OCI-LY7 (cell line): Measurements from ENCODE around the gene ZNF592. TPM values are rescaled to one million over a fixed set of nuclear protein-coding genes. Genes with fewer than 3 reads are reported as not detected.

Source experiments
- BruUV-seq: library from RNA; stranded (reverse); fragments of 400-500 nt; replicated peaks from 2 replicates; lab custom pipeline; 2021; lab: Mats Ljungman, UMichigan
- CTCF ChIA-PET: fragments of 300-600 bp; sonication (Branson Sonifier 250); formaldehyde crosslinking; loops from one replicate; lab custom pipeline; 2022; ENCODE audit warnings: antibody characterized with exemption; ENCODE audit not compliant: unreplicated experiment; lab: Charles Lee
- POLR2A ChIA-PET: fragments of 300-600 bp; sonication (Branson Sonifier 250); formaldehyde crosslinking; loops from one replicate; lab custom pipeline; 2022; ENCODE audit warnings: antibody characterized with exemption; lab: Charles Lee
- DNase-seq: peaks from one replicate; pipeline ENCODE4 v3.0.0-alpha.2; 2015; ENCODE audit warnings: low spot score
- H2AFZ ChIP-seq: fragments of 200-600 bp; sonication (generic), shearing (Covaris generic); 2 replicates; pipeline ENCODE4 v1.6.1; 2014; ENCODE audit warnings: mild to moderate bottlenecking, antibody characterized with exemption, low read length, moderate library complexity
- H3K27ac ChIP-seq: fragments of 200-600 bp; sonication (generic); 2 replicates; pipeline ENCODE4 v1.5.1; 2014; ENCODE audit warnings: mixed run types, low read depth, mild to moderate bottlenecking, moderate library complexity, low read length, inconsistent platforms; ENCODE audit not compliant: poor library complexity, severe bottlenecking
- H3K36me3 ChIP-seq: fragments of 200-600 bp; sonication (generic); 2 replicates; pipeline ENCODE4 v1.6.1; 2014; ENCODE audit warnings: mild to moderate bottlenecking, antibody characterized with exemption, low read length, moderate library complexity, mixed read lengths; ENCODE audit not compliant: insufficient read depth
- H3K4me1 ChIP-seq: fragments of 200-600 bp; sonication (generic); 2 replicates; pipeline ENCODE4 v1.5.1; 2014; ENCODE audit warnings: mild to moderate bottlenecking, low read length; ENCODE audit not compliant: insufficient read depth, poor library complexity, severe bottlenecking
- H3K4me2 ChIP-seq: fragments of 200-600 bp; sonication (generic); 2 replicates; pipeline ENCODE4 v1.6.1; 2014; ENCODE audit warnings: mild to moderate bottlenecking, low read length
- H3K4me3 ChIP-seq: fragments of 200-600 bp; sonication (generic); 2 replicates; pipeline ENCODE4 v1.5.1; 2014; ENCODE audit warnings: mild to moderate bottlenecking, low read depth, low read length; ENCODE audit not compliant: poor library complexity, severe bottlenecking
- H3K79me2 ChIP-seq: fragments of 200-600 bp; sonication (generic); 2 replicates; pipeline ENCODE4 v1.6.1; 2016; ENCODE audit warnings: low read depth, mild to moderate bottlenecking, low read length, moderate library complexity, mixed read lengths; ENCODE audit not compliant: insufficient read depth
- H3K9me2 ChIP-seq: fragments of 200-600 bp; sonication (generic); 2 replicates; pipeline ENCODE4 v1.6.1; 2016; ENCODE audit warnings: mild to moderate bottlenecking, low read length, mixed read lengths; ENCODE audit not compliant: insufficient read depth
- H3K9me3 ChIP-seq: fragments of 200-600 bp; sonication (generic); 2 replicates; pipeline ENCODE4 v1.6.1; 2014; ENCODE audit warnings: mild to moderate bottlenecking, mixed run types, low read length, mixed read lengths
- H4K20me1 ChIP-seq: fragments of 200-600 bp; sonication (generic); 2 replicates; pipeline ENCODE4 v1.6.1; 2014; ENCODE audit warnings: mild to moderate bottlenecking, antibody characterized with exemption, low read length, moderate library complexity, mixed read lengths; ENCODE audit not compliant: insufficient read depth
- CTCF ChIP-seq: fragments of 200-600 bp; sonication (generic); conservative IDR thresholded peaks from 2 replicates; pipeline ENCODE4 v1.5.1; 2014; ENCODE audit warnings: mild to moderate bottlenecking, antibody characterized with exemption, low read length, moderate library complexity, mixed read lengths
- EZH2phosphoT487 ChIP-seq: fragments of 200-600 bp; sonication (generic); IDR thresholded peaks from 2 replicates; pipeline ENCODE4 v1.6.1; 2018; ENCODE audit warnings: low read depth, borderline replicate concordance, mild to moderate bottlenecking, mixed run types, antibody characterized with exemption, low read length, moderate library complexity, mixed read lengths
- intact Hi-C: fragments of 100-400 bp; cut with micrococcal nuclease; formaldehyde crosslinking; loops from one replicate; pipeline ENCODE4 v1.10.0; 2022; ENCODE audit not compliant: unreplicated experiment
- total RNA-seq, 2 experiments: library from RNA; depleted of rRNA in 1 of 2; stranded (reverse); fragments of >200 nt in 1 of 2; shearing (Covaris generic) in 1 of 2; gene quantifications; 2 replicates each; pipeline ENCODE4 v1.2.3, GENCODE V29; 2014 to 2022

Gene ZNF592
- total RNA-seq, 2 experiments from 2014 or later, result 23.0 to 41.3 TPM

- Histone ChIP-seq H3K9me2 (no peaks in the 10 kb centered on the region), H3K79me2 (peaks cover 38% of the 10 kb centered on the region), H3K4me1 (no peaks in the 10 kb centered on the region), H3K4me2 (no peak overlapping the region), H3K36me3 (peaks cover 82% of the 10 kb centered on the region), H2AFZ (no peak overlapping the region), H4K20me1 (no peaks in the 10 kb centered on the region), H3K27ac (no peak overlapping the region), H3K4me3 (no peak overlapping the region), H3K9me3 (no peaks in the 10 kb centered on the region)
- intact Hi-C loops, result no loop called here
- no peak for TF ChIP-seq EZH2phosphoT487
- no peak for TF ChIP-seq CTCF
- DNase-seq, result no peak
- BruUV-seq, result no TSS peak
- ChIA-PET POLR2A (interaction anchor here (0.9 to 1.2 kb wide), 2 partner anchors 132 to 151 kb away, joined by 3 to 5 read pairs; no protein-coding TSS in a partner anchor), CTCF (no interaction called here)
These were observed 33.1 kb downstream of the ZNF592 start for GRCh38 chr15:84781495-84781894.

- TF ChIP-seq CTCF (no peak), EZH2phosphoT487 (no peak)
- Histone ChIP-seq H3K4me3 (no peak overlapping the region), H3K4me2 (no peak overlapping the region), H3K36me3 (peaks cover 87% of the 10 kb centered on the region), H3K4me1 (no peaks in the 10 kb centered on the region), H4K20me1 (no peaks in the 10 kb centered on the region), H3K27ac (no peak overlapping the region), H3K79me2 (peaks cover 35% of the 10 kb centered on the region), H3K9me3 (no peaks in the 10 kb centered on the region), H2AFZ (no peak overlapping the region), H3K9me2 (no peaks in the 10 kb centered on the region)
- no peak for DNase-seq
- no TSS peak for BruUV-seq
- CTCF ChIA-PET, result no interaction called here
- POLR2A ChIA-PET, result interaction anchor here (1.2 kb wide), 1 partner anchor 133 kb away, joined by 3 read pairs; no protein-coding TSS in a partner anchor
- intact Hi-C loops, result no loop called here
These were observed 34.0 kb downstream of the ZNF592 start for GRCh38 chr15:84782346-84782745.

- no peaks in the 10 kb centered on the region for H3K9me3 ChIP-seq
- no peaks in the 10 kb centered on the region for H3K9me2 ChIP-seq
- peaks cover 48% of the 10 kb centered on the region for H3K79me2 ChIP-seq
- H3K36me3 ChIP-seq, result peaks cover 90% of the 10 kb centered on the region
- no peaks in the 10 kb centered on the region for H3K4me1 ChIP-seq
- H3K4me2 ChIP-seq, result no peak overlapping the region
- ChIA-PET POLR2A (no interaction called here), CTCF (interaction anchor here (0.5 kb wide), 1 partner anchor 10 kb away, joined by 3 read pairs; no protein-coding TSS in a partner anchor)
- H3K4me3 ChIP-seq, result no peak overlapping the region
- no peak overlapping the region for H2AFZ ChIP-seq
- intact Hi-C loops, result no loop called here
- no peak overlapping the region for H3K27ac ChIP-seq
- TF ChIP-seq EZH2phosphoT487 (no peak), CTCF (peak; percentile 40; the same call in 1 of the 2 replicates)
- DNase-seq, result no peak
- BruUV-seq, result no TSS peak
- no peaks in the 10 kb centered on the region for H4K20me1 ChIP-seq
These were observed 35.3 kb downstream of the ZNF592 start for GRCh38 chr15:84783493-84784251.
